Germinal center (tissue), 1 donor: Measurements from ENCODE around the gene MINDY4B.

Source experiments
- DNase-seq: peaks from one replicate; pipeline ENCODE4 v3.0.0; 2012; ENCODE audit warnings: mixed read lengths, low spot score

Gene MINDY4B

DNA sequence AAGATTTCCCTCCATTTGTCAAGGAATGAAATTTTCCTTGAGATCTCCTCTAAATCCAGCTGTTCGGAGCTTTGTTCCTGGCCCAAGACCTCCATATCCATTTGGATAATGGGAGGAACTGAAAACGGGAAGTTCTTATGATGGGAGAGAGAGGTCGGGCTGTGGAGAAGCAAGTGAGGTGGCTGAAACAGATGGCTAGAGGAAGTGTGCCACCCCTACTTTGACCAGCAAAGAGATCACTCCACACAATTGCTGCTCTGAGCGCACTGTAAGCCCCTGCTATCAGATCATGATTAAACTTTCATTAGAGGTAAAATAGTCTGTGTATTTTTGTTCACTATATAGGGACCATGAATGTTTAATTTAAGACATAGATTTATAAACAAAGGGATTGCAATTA, at the start of gene MINDY4B:
TSS of gene MINDY4B (minus strand) at position 101 of the 400 bp plus-strand sequence. CDS start at position 101, 0 bp downstream.
- no peak for DNase-seq

DNA sequence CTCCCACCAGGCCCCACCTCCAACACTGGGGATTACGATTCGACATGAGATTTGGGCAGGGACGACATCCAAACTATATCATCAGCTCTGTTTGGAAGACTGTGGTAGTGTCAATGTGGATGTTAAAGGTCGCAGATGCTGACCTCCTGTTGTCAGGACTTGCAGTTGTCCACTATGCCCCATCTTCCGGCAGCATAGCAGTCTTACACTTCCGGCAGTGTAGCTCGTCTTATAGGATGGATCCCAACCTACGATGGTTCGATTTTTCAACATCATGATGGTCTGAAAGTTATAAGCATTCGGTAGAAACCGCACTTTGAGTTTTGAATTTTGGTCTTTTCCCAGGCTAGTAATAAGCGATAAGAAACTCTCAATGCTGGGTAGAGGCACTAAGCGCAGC, 46.7 kb upstream of the MINDY4B start:
- DNase-seq: no peak

DNA sequence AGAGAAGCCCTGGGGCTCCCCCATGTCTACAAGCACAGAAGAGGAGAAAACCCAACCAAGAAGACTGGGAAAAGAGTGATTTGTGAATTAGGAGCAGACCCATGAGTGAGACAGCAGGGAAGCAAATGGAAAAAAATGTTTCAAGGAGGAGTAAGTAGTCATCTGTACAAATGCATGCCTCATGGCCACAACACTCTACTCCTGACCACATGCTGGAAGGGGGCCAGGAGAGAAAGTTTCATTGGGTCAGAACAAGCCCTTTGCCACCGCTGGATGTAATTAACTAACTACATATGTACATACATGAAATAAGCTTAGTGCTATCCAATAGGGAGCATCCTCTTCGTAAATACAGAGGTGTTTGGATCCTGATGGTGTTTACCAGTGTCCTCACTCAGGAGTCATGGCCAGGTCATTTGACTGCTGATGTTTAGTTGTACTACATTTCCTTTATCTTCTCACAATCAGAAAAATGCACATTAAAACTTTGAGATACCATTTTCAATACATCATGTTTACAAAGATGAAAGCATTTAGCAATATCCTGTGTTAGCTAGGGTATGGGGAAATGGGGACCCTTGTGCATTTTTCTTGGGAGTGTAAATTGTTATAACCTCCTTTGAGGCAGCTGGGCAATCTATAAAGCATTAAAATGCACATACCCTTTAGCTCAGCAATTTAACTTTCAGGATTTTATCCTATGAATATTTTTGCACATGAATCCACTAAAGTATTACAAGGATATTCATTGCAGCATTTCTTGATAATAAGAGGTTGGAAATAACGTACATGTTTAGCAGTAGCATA, 40.2 kb upstream of the MINDY4B start:
- DNase-seq: no peak

DNA sequence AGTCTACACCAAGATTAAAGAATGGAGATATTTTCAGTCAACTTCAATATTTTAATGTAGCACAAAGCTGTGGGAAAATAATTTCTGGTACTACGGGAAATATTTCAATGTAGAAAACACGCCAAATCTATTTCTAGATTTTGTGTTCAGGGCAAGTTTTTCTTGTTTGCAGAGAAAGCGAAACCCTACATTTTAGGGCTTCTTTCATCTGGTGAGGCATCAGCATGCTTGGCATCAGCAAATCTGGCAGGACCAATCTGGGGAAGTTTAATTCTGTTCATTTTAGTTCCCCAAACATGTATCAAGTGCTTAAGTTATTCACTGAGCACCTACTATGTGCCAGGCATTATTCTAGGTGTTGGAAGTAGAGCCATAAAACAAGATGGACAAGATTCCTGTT, 37.0 kb upstream of the MINDY4B start:
- DNase-seq: no peak

DNA sequence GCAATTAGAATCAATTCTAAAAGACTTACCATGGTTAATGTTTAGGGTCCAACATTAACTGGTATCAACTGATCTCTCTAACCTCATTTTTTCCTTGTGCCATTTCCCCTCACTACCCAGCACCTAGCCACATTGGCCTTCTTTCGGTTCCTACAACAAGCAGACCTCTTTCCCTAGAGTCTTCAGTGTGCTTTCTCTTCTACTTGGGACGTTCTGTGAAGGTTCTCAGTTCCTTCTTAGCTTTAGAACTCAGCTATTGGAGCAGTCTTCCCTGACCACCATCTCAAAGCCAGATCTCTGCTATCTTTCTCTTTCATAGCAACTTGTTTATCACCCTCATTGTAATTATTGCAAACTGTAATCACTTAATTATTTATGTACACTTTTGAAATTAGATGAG, 31.5 kb upstream of the MINDY4B start:
- no peak for DNase-seq

DNA sequence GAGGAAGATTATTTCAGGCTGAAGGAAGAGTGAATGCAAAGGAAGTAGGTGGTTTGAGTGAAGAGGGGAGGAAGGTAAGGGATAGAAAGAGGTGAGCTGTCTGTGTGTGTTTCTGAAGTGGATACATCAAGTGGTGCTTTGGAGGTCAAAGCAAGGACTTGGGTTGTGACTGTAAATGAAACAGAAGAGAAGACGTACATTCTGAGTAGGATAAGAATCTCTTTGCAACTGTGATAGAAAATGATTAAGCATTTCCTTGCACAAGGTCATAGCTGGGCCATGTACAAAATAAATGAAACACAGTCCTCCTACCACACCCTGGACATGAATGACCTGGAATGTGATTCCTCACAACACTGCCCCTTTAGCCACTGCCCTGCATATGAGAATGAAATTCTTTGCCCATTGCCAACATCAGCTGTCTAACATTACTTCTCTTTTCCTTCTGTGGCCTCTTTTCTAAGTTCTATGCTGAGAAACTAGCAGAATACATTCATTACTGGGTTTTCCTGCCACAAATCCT, 28.3 kb upstream of the MINDY4B start:
- no peak for DNase-seq

DNA sequence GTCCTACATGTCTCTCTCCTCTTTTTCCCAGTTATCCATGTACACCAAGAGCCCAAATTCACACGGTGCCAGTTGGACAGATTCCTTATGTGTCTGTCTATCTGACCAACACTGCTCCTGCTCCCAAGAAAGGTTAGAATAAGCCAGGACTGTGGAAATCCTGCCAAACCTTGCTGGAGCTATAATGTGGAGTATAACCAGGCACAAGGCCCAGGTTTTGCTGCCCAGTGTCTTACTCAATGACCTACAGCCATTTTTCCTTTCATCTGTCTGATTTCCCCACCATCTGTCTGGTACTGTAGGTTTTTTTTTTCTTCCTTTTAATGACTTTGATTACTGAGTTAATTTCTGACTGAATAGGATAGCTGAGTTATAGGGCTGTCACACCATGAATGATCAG, 26.5 kb upstream of the MINDY4B start:
- DNase-seq: no peak

DNA sequence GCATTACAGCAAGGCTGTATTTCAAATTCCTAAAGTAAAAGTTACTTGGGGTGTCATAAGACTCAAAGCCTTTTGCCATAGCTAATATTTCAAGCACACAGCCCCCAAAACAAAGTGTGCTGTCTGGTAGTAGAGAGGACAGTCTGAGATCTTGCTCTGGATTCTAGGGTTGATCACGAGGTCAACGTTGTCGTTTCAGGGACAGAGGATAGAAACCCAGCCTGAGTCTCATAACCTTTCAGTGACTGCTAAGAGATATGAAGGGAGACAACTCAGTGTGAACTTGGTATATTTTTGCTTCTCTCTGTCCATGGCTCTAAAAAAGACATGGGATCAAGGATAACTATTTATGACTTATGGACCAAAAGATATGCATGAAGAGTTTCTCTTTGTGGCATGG, 25.6 kb upstream of the MINDY4B start:
- no peak for DNase-seq

DNA sequence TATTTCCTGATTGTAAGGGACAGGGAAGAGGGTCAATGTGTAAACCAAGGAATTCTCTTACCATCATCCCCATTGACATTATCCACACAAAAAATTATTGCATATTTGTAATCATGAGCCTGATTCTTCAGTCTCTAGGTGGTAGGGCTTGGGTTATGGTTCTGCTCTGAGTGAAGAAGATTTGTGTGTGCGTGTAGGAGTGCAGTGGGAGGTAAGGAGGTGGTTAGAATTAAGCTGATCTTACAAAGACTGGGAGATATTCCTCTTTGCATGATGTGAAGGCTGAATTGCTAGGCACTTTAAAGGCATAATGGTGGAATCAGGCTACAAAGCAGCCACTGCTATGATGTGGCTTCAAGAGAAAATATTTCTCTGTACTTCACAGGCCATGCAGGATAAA, 23.0 kb upstream of the MINDY4B start:
- no peak for DNase-seq

DNA sequence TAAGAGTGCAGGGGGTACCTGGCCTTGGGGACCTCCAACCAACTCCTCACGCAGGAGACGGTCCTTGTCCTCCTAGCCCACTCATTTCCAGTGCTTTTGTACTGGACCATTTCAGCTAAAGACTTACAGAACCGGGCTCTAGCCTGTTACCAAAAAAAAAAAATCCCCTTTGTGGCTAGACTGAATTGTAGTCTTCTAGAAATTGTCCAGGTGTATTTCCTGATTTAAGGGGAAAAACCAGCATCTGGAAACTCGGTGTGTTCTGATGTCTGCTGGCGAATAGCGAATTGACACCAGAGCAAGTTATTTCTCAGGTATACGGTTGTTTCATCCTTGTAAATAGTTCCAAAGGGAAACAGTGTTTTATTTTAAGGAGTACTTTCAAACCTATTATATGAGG, 21.1 kb upstream of the MINDY4B start:
- no peak for DNase-seq

DNA sequence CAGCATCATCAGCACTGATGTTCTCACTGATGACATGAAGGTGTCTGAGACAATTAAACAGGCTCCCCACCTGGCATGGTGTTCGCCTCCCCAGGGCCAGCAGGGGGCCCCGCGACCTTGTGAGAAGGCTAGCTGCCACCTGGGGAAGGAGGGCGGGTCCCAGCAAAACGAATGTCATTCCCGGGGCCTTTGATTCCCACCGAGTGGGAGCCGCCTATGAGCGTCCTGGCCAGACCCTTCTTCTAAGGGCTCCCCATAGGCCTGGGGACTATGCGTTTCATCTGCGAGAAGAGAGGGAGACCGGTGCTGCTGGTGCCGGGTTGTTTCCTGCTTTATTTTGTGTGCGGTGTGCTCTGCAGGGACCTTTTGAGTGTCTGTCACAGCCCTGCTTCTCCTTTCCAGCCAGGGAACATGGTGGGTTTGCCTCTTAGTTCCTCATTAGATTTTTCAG, 20.5 kb upstream of the MINDY4B start:
- peak; percentile 66 for DNase-seq

DNA sequence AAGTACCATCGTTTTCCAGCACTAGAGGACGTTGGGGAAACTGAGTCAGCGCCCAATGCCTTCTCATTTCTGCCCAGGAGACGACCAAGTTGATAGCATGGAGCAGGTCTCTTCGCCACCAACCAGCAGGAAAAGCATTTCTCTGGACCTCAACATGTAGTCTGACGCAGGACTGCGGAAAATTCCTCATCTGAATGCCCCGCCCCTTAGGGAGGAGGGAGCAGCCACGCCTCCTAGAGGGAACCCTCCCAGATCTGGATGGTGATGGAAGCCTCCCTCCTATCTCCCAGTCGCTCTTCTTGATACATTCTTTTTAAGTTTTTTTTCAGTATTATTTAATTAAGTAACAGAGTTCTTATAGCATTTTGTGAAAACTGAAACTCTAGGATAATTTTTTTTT, 17.4 kb upstream of the MINDY4B start:
- no peak for DNase-seq

DNA sequence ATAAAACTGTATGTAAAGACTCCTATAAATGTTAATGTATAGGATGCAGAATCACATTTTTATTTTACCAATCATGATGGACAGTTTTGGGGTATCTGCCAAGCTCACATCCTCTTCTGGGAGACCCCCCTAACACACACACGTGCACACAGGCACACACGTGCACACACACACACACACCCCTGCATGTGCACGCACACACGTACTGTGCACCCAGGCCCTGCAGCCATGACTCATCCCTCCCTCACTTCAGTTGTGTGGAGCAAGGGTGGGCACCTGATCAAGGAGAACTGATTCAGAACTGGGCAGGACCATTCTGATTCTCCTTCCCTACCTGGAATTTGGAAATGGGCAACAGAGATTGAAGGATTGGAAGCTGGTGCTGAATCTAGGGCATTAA, 16.0 kb upstream of the MINDY4B start:
- DNase-seq: no peak

DNA sequence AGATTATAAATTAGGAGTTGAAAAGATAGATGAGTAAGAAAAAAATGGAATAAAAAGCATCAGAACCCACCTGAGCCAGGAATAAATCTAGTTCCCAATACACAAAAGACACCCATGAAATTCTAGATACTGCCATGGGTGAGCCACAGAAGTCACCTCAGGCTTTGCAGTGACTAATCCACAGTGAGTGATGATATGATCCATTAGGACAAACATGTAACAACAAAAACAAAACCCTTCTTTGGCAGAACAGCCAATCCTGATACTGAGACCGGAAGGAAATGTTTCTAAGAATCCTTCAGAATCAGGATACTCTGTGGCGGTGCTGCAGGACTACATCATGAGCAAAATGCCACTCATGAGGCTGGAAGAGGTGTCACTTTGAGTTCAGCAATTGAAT, 15.0 kb upstream of the MINDY4B start:
- no peak for DNase-seq

DNA sequence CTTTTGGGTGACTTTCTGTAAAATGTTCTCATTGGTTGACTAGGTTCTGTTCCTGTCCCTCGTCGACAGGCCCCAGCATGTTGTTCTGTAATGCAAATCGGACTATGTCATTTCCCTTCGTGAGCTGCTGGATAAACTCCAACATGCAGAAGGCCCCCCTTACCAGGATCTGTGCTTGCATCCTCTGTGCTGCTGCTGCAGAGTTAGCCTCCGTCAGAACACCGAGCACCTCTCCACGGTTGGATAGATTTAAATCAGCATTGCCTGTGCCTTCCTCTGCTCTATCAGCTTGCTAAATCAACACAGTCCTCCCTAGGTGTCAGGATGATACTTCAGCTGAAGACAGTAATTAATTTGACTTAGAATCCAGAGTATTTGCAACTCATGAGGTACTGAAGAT, 12.7 kb upstream of the MINDY4B start:
- no peak for DNase-seq

DNA sequence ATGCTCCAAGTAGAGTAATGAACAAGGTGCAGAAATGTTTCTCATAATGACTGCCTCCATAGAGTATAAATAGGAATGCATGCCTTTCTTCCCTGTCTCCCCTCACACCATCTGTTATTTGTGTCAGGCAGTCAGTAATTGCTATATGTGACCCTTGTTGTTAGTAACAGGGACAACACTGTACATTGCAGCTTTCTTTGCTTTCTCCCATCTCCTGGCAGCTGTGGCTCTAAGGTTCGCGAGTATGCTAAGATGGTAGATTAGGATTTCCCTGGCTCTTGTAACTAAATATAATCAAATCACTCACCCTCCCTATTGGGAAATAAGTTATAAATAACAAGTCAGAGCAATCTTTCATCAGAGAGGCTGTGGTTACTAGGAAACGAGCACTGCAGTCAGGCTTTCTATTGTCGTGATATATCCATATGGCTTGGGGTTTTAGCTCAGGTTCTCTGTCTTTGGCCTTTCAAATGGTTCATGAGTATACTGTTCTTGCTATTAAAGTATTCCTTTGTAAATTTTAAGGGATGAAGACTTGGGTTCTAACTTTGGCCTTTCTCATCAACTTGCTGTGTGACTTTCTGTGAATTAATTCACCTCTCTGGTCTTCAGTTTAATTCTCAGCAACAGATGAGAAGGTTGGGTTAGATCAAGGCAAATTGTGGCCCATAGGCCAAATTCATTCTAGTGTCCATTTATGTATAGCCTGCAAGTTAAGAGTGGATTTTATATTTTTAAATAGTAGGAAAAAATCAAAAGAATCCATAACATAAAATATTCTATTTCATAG, 8.1 kb upstream of the MINDY4B start:
- no peak for DNase-seq

DNA sequence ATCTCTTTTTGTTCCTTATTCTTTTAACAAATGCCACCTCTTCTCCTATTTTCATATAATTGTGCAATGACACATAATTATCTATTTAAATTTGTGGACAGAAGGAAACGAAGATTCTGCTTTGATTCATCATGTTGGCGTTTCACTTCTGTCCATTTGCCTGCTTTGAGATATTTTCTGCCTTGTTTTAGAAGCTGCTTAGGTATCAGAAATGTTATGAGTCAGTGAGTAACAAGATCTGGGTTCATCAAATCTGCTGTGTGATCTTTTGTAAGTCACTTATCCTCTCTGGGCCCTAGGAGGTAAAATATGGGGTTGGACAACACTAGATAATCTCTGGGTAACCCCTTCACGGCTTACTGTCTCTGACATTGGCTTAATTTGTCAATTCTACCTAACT, 7.3 kb upstream of the MINDY4B start:
- DNase-seq: no peak

DNA sequence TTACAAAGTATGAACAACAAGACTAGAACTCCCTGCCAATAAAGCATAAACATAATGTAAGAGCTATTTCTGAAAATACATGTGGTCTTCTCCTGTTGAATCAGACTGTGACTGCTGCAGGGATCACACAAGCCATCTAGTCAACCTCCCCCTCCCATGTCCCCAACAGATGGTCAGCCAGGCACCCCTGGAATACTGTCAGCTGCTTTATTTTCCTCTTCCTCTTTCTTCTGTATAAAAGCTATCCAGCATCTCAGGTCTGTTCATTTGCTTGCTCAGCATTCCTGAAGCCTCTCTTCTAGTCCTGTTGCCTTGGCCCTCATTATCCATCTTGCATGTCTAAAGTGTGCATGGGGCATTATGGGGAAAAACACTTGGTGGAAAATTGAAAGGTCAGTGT, 6.5 kb upstream of the MINDY4B start:
- DNase-seq: no peak

DNA sequence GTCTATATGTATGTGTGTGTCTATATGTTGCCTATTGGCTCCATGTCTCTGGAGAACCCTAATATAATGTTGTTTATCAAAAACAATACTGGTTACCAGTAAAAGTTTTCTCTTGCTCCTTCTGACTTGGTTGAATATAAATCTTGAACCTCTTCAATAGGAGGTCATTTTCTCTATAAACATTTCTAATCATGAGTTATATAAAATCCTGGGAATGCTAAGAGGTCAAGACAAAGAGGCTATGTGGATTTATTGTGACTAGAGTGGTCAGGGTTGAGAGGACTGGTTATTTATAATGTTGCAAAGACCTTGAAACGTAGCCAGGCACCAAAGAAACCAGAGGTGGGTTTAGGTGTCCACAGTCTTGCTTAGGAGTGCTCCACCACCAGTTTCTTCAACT, 1.2 kb upstream of the MINDY4B start:
- DNase-seq: no peak

DNA sequence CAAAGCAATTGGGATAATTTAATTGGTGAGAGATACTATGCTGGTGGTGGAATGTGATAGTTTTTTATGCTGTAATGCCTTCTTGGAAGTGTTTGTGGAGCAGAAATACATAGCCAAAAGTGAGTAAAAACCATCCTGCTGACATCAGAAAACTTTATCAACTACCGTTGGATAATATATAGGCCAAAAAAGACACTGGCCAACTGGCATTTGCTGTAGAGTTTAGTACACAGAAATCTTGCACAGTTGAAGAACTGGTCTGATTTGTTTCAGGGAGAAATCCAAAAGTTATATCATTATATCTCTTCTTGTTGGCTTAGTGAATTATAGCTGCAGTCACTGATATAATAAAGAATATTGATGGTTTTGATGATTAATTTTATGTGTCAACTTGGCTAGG, 507 bp upstream of the MINDY4B start:
- DNase-seq: no peak

DNA sequence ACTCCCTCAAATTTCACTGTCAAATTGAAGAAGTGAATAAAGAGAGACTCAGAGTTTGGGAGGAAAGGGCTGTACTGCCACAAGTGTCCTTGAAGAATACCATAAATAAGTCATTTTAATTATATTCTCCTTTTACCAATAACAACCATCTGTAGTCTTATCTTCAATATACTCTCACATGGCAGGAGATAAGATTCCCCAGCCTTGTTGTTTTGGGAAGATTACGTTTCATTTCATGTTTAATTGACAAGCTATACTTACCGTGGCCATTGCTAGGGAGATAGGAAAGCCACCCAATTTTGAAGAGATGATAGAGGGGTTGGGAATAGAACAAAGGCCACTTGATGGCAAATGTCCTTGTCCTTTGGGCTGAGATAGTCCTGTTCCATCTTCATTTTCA, 2.3 kb downstream of the MINDY4B start:
- DNase-seq: no peak

DNA sequence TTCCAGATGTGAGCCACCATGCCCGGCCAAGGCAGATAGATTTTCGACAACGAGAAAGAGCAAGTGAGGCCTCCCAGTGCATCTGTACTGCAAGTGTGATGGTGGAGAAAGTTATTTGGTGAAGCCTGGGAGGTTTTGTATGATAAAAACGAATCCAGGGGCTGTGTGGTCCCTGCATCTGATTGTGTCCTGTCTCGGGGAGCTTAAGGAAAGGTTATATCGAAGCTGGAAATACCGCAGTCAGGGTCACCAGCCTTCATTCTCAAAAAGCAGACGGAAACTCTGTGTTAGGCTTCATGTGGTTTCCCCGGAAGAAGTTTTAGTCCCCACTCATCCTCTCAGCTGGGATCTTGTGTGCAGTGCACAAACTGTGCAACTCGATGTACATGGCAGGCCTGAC, 3.4 kb downstream of the MINDY4B start:
- no peak for DNase-seq

DNA sequence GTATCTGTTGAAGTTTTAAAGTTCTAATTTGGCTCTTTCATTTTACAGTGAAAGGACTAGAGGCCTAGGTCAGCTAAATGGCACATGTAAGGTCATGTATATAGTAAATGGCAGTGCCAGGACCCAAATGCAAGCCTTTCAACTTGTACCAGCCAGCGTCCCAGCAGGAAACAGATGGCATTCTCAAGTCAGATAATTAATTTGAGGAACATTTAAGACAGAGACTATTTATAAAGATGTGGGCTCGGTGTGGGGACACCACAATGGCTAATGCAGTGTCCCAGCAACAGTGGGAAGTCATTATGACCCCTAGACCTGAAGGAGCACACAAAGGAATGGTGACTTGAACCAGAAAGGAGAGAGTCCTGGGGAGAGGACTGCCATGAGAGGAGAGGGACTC, 6.1 kb downstream of the MINDY4B start:
- DNase-seq: no peak
